ENCODE data around the gene PBLD. TPM values are rescaled to one million over a fixed set of nuclear protein-coding genes. Genes with fewer than 3 reads are reported as not detected.
"Not testable (repeated sequence)": the region's sequence is repeated elsewhere in the genome, so short reads cannot be mapped to it uniquely, and the experiment has no call there.

Gene PBLD
- total RNA-seq, 1 donor from 2014 or later: 3.5 TPM

GRCh38 chr10:68331455-68332258 is 1.1 kb downstream of the PBLD start, which contains the start of gene HNRNPH3:
HNRNPH3 (plus strand) TSS chr10:68332064; CDS start chr10:68337222, 5,158 bp downstream.
- peak; percentile 95 to 98 for DNase-seq (ENCODE audit: low read depth in 2 of 2)

- peak; percentile 5 to 25 for DNase-seq (ENCODE audit: low read depth in 2 of 2)
Measured at GRCh38 chr10:68330852-68331454, 1.8 kb downstream of the PBLD start.

DNA sequence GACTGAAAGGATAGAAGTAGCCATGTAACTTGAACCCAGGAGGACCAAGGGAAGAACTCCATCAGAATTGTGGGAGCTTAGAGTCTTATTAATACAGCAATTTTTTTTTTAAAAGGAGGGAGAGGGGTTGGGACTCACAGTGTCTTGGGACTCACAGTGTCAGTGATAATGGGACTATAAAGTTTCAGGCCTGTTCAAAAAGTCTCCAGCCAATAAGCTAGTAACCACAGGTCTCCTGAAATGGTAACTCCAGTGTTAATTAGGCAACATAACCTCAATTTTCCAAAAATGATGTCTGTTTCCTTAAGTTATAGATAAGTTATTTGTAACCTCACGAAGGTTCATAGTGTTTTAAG is 3.2 kb downstream of the PBLD start:
- DNase-seq (ENCODE audit: low read depth in 2 of 2): no peak

DNA sequence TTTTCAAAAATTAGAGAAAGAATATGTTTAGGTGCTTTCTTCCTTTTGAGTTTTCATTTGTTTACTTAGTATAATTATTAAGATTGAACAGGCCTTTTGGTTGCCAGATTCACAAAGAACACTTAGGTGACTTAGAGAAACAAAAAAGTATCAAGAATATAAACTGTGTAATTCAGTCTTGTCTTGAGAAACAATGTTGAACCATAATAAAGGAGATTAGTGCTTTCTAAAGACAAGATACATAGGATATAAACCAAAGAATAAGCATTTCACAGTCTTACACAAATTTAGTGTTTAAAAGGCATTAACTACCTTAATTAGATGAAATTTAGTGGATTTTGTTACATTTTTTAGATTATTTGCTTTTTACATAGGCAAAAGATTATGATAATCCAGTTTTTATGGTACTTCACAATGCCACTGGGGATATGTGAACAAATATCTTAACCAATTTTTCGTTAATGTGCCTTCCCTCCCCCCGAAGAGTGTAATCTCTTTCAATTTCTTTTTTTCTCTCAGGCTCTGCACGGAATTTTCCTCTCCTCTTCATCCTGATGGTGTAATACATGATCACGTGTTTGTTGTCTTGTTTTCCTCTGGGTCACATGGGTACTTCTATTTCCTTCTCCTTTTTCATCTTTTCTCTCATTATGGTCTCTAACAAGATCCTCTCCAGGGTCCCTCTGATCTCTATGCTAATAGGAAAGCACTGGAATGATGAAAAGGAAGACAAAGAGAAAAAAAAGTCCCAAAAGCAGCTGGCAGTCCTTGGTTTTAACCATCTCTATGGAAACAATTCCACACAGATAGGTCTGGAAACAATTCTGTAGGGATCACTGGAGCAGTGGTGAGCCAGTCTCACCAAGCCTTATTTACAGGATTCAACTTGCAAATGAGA is 4.6 kb downstream of the PBLD start:
- DNase-seq (ENCODE audit: low read depth in 2 of 2): peak; percentile 65 to 79

DNA sequence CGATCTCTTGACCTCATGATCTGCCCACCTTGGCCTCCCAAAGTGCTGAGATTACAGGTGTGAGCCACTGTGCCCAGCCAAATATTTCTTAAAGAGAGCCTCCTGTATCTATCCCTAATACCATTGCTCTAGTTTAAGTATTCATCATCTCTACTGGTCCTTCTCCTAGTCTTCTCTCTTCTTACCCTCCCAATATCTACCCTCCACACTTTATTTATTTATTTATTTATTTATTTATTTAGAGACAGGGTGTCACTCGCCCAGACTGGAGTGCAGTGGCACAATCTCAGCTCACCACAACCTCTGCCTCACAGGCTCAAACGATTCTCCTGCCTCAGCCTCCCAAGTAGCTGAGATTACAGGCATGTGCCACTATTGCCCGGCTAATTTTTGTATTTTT is 8.3 kb downstream of the PBLD start:
- DNase-seq (ENCODE audit: low read depth in 2 of 2): not testable (repeated sequence)

DNA sequence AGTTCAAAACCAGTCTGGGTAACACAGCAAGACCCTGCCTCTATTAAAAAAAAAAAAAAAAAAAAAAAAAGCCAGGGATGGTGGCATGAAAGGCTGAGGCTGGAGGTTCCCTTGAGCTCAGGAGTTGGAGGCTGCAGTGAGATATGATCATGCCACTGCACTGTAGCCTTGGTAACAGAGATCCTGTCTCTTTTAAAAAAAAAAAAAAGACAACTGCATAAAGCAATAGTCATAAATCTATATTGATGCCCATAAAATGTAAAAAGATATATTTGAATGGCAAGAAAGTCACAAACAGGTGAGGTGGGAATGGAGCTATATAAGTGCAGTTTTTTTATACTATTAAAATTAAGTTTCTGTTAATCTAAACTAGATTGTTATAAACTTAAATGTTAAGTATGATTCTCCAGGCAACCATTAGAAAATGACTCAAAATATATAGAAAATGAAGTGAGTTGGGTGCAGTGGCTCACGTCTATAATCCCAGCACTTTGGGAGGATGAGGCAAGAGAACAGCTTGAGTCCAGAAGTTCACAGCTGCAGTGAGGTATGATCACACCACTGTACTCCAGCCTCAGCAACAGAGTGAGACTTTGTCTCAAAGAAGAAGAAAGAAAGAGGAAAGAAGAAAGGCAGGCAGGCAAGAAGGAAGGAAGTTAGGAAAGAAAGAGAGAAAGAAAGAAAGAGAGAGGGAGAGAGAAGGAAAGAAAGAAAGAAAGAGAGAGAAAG is 14.2 kb downstream of the PBLD start:
- no peak for DNase-seq (ENCODE audit: low read depth in 2 of 2)

- DNase-seq (ENCODE audit: low read depth in 2 of 2): no peak
Measured at GRCh38 chr10:68315582-68315981, 17.1 kb downstream of the PBLD start.

DNA sequence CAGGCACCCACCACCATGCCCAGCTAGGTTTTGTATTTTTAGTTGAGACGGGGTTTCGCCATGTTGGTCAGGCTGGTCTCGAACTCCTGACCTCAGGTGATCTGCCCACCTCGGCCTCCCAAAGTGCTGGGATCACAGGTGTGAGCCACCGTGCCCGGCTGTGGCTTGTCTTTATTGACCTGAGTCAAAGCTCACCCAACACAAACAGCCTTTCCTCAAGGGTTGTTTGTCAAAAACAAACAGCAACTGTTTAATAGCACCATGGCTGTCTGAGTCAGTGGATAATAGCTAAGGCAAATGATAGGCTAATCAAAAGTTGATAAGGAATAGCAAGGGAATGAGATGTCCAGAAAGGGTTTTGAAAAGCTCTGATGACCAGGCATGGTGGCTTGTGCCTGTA is 17.8 kb downstream of the PBLD start:
- DNase-seq (ENCODE audit: low read depth in 2 of 2): not testable (repeated sequence)

- DNase-seq (ENCODE audit: low read depth in 2 of 2): no peak
Measured at GRCh38 chr10:68310531-68310930, 22.2 kb downstream of the PBLD start.

DNA sequence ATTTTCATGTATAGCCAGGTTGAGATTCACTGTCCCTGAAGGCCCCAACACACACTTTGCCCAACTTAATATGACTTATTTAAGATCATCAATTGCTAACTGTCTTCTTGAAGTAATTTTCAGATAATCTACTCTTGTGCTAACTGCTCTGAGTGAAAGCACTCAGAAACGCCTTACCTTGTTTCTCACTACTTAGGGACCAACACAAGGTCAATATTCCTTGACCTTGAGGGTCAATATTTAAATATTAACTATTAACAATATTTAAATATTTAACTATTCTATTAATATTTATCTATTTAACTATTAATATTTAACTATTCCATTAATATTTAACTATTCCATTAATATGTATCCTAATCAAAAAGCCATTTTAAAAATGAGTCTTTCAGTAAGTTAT is 26.9 kb downstream of the PBLD start:
- DNase-seq (ENCODE audit: low read depth in 2 of 2): no peak

- DNase-seq (ENCODE audit: low read depth in 2 of 2): no peak
Measured at GRCh38 chr10:68303849-68304412, 28.8 kb downstream of the PBLD start.

DNA sequence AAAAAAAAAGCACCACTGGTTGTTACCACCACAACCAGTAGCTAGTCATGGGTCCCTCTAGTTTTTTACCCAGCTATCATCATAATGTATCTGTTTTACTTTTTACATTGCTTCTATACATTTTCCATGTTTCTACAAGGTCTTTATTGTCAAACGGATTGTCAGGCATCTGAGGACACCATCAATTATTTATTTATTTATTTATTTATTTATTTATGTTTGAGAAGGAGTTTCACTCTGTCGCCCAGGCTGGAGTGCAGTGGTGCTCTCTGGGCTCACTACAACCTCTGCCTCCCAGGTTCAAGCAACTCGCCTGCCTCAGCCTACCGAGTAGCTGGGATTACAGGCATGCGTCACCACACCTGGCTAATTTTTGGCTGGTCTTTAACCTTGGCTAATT is 29.9 kb downstream of the PBLD start:
- no peak for DNase-seq (ENCODE audit: low read depth in 2 of 2)

GRCh38 chr10:68302503-68302823 is 30.3 kb downstream of the PBLD start:
- no peak for DNase-seq (ENCODE audit: low read depth in 2 of 2)

GRCh38 chr10:68301790-68302502 is 30.8 kb downstream of the PBLD start:
- peak; percentile 47 to 66 for DNase-seq (ENCODE audit: low read depth in 2 of 2)

GRCh38 chr10:68301301-68301700 is 31.4 kb downstream of the PBLD start:
- no peak for DNase-seq (ENCODE audit: low read depth in 2 of 2)

DNA sequence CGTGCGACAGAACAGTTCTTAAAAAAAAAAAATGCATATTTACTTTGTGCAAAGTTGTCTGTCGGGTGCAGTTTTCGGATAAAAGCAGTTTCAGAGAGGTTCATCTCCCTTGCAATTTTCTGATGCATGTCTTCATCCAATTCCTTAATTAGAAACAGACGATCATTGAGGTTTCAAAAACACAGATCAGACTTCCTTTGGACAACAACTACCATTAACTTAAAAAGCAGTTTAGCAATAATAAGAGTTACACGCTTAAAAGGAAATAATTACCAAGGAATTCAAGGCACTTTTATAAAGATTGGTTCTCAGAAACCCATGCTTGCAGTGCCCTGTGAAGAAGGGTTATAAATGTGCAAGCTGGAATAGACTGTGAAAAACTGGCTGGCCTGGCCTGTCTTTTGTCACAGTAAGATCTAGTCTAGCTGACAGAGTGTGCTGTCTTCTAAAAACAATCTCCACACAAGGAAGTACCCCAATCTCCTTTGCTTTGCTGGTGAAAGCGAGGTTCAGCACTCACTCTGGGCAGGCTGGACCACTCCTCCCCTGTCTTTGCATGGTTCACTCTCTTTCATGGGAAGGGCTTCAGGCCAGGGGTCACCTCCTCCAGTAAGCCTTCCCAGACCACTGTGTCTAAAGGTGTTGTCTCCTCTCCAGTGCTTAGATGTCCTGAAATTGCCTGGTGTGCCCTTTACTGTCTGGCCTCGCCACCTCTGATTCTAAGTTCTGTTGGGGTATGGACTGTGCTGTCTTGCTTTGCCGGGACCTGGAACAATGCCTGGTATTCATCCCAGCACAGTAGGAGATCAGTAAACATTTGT is 35.7 kb downstream of the PBLD start:
- no peak for DNase-seq (ENCODE audit: low read depth in 2 of 2)

GRCh38 chr10:68290736-68291135 is 42.0 kb downstream of the PBLD start:
- no peak for DNase-seq (ENCODE audit: low read depth in 2 of 2)

DNA sequence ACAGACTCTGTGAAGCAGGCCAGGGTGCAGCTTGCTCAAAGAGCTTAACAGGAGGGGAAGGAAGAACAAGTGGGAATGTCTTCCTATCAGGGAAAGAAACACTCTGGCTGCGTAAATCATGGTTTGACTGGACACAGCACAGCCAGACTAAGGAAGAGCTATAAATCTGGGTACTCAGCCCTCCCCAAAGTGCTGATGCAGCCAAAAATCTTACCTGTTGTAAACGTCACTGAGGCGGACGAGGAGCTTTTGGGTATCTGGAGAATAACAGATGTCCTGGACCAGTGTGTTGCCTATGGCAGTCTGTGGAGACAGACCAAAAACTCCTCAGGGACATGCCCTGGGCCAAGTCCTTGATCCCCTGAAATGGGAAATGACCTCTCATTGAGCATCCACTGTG is 44.0 kb downstream of the PBLD start:
- DNase-seq (ENCODE audit: low read depth in 2 of 2): no peak

GRCh38 chr10:68284062-68285001 is 48.4 kb downstream of the PBLD start:
- DNase-seq (ENCODE audit: low read depth in 2 of 2): peak in 1 of 2 donors; percentile 12
